ENCODE measurements around the gene MMP14. TPM values are rescaled to one million over a fixed set of nuclear protein-coding genes. Genes with fewer than 3 reads are reported as not detected.

Gene MMP14
- total RNA-seq, 6 experiments from 2014 or later, result 8.7 to 26.0 (median 12.8) TPM

DNA sequence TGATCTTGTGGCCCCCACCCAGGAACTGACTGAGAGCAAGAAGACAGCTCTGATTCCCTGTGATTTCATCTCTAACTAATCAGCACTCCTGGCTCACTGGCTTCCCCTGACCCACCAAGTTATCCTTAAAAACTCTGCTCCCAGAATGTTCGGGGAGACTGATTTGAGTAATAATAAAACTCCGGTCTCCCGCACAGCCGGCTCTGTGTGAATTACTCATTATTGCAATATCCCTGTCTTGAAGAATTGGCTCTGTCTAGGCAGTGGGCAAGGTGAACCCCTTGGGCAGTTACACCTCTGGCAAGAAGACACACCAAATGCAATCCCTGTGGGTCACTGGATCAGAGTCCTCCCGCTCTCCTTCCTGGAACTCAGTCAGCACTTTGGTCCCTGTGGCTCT, 42.4 kb upstream of the MMP14 start:
- DNase-seq (no peak), ATAC-seq (no peak)
- Histone ChIP-seq H3K27ac (no peak overlapping the region), H3K4me1 (peaks cover 0 to 5% (median 0%) of the 10 kb centered on the region in 4 donors), H3K36me3 (no peaks in the 10 kb centered on the region), H3K4me3 (no peak overlapping the region), H3K27me3 (no peaks in the 10 kb centered on the region), H3K9me3 (no peaks in the 10 kb centered on the region)
- TF ChIP-seq, protein P1, sequence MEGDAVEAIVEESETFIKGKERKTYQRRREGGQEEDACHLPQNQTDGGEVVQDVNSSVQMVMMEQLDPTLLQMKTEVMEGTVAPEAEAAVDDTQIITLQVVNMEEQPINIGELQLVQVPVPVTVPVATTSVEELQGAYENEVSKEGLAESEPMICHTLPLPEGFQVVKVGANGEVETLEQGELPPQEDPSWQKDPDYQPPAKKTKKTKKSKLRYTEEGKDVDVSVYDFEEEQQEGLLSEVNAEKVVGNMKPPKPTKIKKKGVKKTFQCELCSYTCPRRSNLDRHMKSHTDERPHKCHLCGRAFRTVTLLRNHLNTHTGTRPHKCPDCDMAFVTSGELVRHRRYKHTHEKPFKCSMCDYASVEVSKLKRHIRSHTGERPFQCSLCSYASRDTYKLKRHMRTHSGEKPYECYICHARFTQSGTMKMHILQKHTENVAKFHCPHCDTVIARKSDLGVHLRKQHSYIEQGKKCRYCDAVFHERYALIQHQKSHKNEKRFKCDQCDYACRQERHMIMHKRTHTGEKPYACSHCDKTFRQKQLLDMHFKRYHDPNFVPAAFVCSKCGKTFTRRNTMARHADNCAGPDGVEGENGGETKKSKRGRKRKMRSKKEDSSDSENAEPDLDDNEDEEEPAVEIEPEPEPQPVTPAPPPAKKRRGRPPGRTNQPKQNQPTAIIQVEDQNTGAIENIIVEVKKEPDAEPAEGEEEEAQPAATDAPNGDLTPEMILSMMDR (IDR thresholded peaks at IDR 0.05), result no peak
- TF ChIP-seq POLR2A (IDR thresholded peaks at IDR 0.05), result no peak
- 0% methylated on average over 1 of the region's 5 CpGs for WGBS (ENCODE audit: insufficient coverage, low coverage, low lambda C conversion rate, missing lambda C conversion rate)
- intact Hi-C loops (cut with DNase I), result no loop called here

DNA sequence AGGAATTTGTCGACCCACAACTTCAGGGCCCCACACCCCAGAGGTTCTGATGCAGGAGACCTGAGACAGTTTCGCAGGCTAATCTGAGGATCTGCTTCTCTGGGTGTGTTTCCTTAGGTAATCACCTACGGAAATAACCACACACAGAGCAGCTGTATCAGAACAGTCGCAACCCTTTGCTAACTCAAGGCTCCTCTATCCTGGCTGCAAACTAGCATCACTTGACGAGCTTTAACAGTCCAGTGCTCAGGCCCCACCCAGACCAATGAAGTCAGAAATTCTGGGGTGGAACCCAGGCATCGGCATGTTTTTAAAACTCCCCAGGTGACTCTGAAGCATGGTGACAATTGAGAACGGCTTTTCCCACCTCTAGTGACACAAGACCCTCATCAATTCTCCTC, 41.8 kb upstream of the MMP14 start:
- intact Hi-C loops (cut with DNase I), result no loop called here
- Histone ChIP-seq H3K36me3 (no peaks in the 10 kb centered on the region), H3K27ac (no peak overlapping the region), H3K4me1 (peaks cover 0 to 5% (median 0%) of the 10 kb centered on the region in 4 donors), H3K9me3 (no peaks in the 10 kb centered on the region), H3K27me3 (no peaks in the 10 kb centered on the region), H3K4me3 (no peak overlapping the region)
- DNase-seq, result no peak
- ATAC-seq, result no peak
- WGBS (ENCODE audit: insufficient coverage, low coverage, low lambda C conversion rate, missing lambda C conversion rate), result 40% methylated on average over 3 of the region's 7 CpGs
- TF ChIP-seq, protein P1 (IDR thresholded peaks at IDR 0.05), result no peak
- no peak for TF ChIP-seq POLR2A (IDR thresholded peaks at IDR 0.05)

DNA sequence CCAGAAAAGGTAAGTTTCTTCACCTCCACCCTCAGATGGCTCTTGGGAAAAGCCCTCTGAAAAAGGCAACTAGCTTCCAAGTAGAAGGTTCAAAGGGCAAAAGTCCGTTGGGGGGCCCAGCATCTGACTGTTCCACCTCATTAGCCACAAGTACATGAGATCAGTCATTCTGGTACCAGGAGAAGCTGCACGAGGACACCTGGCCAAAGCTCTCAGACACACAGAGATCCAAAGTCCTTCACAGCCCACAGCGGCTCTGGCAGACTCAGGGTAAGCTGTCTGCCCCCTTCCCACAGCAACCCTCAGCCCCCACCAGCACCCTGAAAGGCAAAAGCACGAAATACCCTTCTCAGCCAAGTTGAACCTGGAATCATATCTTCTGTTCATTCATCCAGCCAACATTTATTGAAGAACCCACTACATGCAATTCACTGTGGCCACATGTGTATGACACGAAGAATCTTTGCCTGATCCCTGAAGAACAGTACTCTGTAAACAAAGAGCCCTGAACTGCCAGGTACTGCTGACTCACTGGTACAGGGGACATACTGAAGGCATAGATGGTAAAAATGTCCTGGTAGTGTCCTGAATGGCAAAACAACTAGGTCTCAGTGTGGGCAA, 40.2 kb upstream of the MMP14 start:
- H3K27ac ChIP-seq, result no peak overlapping the region
- intact Hi-C loops (cut with DNase I), result no loop called here
- H3K9me3 ChIP-seq, result no peaks in the 10 kb centered on the region
- TF ChIP-seq, protein P1 (IDR thresholded peaks at IDR 0.05), result no peak
- no peak for TF ChIP-seq POLR2A (IDR thresholded peaks at IDR 0.05)
- peaks cover 0 to 5% (median 0%) of the 10 kb centered on the region in 4 donors for H3K4me1 ChIP-seq
- H3K36me3 ChIP-seq, result no peaks in the 10 kb centered on the region
- 36% methylated on average over 3 of the region's 5 CpGs for WGBS (ENCODE audit: insufficient coverage, low coverage, low lambda C conversion rate, missing lambda C conversion rate)
- no peak for DNase-seq
- peak in 1 of 4 donors; percentile 50 for ATAC-seq
- no peak overlapping the region for H3K4me3 ChIP-seq
- H3K27me3 ChIP-seq, result no peaks in the 10 kb centered on the region

DNA sequence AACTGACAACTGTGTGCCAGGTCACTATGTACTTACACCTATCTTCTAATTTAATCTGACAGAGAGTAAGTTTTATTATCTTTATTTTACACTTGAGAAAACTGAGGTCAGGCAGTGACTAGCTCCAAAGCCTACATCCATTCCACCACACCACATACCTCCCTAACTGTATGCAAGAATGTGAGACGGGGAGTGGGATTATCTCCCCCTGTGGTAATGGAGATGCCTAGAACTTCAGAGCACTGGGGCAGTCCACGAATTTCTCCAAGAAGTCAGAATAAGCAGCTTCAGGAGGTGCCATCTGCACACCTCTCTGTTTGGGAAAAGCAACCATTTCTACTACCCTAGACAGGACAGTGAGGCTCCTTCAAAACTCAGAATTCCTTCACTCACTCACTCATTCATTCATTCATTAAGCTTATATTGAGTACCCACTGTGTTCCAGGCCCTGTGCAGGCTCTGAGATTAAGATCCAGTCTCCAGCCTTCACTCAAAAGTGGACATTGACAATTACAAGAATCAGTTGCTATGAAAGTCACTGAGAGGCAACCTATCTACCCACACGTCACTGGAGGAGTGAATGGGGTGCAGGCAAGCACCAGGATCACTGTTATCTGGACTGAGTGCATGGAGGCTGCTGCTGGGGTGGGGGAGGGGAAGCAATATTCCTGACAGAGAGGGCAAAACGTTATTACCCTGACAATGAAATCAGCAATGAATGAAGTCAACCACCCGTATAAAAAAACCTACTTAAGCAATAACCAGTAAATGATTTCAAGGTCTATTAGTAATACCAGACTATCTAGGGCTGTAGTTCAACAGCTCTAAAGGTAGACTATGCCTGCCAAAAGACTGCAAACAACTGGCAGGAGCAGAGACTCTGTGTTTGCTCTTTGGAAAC, 39.1 kb upstream of the MMP14 start:
- Histone ChIP-seq H3K27ac (no peak overlapping the region), H3K9me3 (no peaks in the 10 kb centered on the region), H3K4me3 (no peak overlapping the region), H3K27me3 (no peaks in the 10 kb centered on the region), H3K36me3 (no peaks in the 10 kb centered on the region), H3K4me1 (peaks cover 0 to 5% (median 0%) of the 10 kb centered on the region in 4 donors)
- DNase-seq (no peak), ATAC-seq (peak; percentile 33 to 77 (median 65))
- WGBS (ENCODE audit: insufficient coverage, low coverage, low lambda C conversion rate, missing lambda C conversion rate), result 23% methylated on average over 5 of the region's 5 CpGs
- no peak for TF ChIP-seq POLR2A (IDR thresholded peaks at IDR 0.05)
- TF ChIP-seq, protein P1 (IDR thresholded peaks at IDR 0.05), result no peak
- intact Hi-C loops (cut with DNase I), result no loop called here
